GM15510 (cell line): ENCODE measurements around the gene CNKSR3.

ENCODE experiments used
- POLR2A ChIP-seq: IDR thresholded peaks from 3 replicates; pipeline ENCODE4 v1.6.1; 2011; ENCODE audit warnings: borderline replicate concordance; ENCODE audit not compliant: insufficient read length; ENCODE audit errors: extremely low read depth

CNKSR3 gene

DNA sequence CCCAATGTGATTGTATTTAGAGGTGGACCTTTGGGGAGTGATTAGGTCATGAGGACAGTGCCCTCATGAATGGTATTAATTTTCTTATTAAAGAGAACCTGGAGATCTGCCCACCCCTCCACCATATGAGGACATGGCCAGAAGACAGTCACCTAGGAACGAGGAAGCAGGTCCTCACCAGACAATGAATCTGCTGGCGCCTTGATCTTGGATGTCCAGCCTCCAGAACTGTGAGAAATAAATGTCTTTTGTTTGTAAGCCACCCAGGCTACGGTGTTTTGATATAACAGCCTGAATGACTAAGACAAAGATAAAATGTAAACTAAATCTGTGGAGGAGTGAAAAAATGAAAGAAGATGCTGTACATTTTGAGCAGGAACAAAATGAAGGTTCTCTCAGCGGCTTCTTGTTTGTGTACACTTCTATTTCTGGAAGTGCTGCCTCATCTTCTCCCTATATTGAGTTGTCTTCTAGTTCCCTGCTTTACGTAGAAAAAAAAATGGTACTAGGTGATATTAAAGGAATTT lies 152.4 kb downstream of the CNKSR3 start:
- TF ChIP-seq POLR2A: no peak

DNA sequence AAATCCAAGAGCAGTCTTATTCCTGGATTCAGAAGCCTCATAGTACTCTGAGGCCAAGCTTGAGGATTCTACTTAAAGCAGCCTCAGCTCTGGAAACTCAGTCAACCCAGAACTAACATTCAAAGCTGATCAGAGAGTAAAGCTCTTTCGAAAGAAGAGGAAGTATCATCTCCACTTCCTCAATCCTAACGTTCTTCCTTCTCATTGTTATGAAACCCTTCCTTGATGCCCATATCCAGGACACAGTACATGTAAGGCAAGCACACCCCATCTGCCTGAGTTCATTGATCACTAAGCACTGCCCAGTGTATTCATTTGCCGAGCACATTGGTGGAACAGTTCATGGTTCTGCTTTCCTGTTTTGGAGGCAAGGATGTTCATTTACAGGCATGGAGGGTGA lies 153.8 kb downstream of the CNKSR3 start, which contains the start of gene IPCEF1:
TSS of gene IPCEF1 (minus strand) at position 114 of the 400 bp plus-strand sequence. CDS start 90,856 bp downstream, outside the sequence.
- TF ChIP-seq POLR2A: no peak

DNA sequence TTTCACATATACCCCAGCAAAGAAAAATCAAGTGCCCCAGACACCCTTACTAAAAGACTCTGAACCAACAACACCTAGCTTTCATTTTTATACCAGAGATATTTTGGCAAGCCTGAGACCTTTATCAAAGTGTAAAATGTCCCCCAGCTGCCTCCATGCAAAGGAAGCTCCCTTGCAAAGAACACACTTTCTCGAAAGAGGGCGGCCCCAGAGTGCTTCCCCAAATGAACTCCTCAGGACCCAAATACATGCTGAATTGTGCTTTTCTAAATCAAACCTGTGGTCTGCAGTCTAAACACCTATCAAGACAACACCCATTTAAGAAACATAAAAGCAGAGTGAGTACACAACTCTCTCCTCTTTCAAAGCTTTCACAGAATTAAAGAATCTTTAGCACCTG lies 154.4 kb downstream of the CNKSR3 start:
- TF ChIP-seq POLR2A: no peak

DNA sequence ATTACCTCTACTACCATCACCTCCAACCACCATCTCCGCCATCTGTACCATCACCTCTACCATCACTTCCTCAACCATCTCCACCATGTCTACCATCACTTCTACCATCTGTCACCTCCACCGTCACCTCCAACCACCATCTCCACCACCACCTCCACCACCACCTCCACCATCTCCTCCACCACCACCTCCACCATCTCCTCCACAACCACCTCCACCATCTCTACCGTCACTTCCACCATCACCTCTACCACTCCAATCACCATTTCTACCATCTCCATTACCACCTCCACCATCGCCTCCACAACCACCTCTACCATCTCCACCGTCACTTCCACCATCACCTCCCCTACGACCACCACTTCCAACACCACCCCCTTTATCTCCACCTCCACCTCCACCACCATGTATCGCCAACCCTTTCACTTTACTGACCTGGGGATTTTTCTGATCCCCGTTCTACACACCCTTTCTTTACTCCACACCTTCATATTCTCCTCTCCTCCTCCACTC lies 156.2 kb downstream of the CNKSR3 start:
- no peak for TF ChIP-seq POLR2A

DNA sequence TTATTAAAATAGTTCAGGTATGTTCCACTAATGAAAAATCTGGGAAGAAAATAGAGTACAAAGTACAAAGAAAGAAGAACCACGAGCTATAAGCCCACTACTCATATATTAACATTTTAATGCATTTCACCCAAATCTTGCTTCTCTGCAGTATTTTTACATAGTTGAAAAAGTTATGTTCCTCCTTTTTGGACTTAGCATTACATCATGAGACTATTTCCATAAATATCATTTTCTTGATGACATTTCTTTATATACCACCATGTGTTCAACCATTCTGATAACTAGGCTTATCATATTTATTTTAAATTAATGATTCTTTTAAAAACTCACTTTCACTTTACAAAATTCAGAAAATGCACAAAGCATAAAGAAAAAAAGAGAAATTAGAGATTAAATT lies 156.9 kb downstream of the CNKSR3 start:
- TF ChIP-seq POLR2A: no peak

DNA sequence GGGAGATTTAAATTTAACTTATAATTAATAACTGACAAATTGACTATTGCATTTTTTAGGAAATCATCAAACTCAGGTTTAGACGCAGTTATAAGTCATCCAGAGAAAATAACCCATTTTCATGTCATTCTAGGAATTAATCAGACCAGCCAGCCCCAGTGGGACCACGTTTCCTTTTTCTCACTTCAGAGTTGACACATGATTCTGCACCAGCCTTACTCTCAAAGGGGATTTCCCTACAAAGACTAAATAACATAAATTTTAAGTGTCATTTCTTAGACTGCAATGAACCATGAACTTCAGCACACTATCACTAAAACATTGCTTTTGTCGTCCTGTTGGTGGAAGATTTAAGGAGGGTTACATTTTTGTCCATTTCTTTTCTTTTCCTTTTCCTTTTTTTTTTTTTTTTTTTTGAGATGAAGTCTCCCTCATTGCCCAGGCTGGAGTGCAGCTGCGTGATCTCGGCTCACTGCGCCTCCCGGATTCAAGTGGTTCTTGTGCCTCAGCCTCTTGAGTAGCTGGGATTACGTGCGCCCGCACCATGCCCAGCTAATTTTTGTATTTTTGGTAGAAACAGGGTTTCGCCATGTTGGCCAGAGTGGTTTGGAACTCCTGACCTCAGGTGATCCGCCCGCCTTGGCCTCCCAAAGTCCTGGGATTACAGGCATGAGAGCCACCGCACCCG lies 157.4 kb downstream of the CNKSR3 start:
- TF ChIP-seq POLR2A: no peak

DNA sequence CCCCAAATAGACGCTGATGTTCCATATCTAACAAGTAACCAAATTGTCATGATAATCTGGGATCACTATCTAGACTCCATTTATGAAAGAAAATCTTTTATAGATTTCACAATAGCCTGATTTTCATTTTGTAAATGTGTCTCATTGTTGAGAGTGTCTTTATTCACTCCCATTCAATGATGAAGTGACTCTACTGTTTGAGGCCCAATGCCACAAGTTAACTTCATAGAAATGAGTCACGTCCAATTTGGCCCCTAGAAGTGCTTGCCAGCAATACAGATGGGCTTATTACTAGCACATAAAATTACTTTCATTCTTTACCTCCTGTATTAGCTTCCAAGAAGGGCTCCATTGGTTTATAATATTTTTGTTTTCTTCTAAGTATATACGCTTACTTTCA lies 160.2 kb downstream of the CNKSR3 start:
- no peak for TF ChIP-seq POLR2A

DNA sequence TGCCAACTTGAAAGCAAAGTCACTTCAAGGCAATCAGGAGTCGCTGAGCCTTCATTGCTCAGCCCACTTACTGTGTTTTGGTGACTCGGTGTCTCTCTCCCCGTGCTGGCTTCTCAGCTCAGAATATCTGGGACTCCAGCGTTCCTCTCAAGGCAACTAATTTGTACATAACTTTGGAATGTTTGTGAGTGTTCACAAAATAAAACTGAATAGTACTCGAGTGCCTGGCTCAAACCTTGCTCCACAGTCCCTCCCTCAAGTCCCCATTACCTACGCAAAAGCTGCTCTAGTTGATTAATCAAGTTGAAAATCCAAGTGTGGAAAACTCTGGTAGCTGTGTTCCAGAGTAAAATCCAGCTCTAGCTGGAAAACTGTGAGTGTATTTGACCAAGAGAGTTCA lies 162.5 kb downstream of the CNKSR3 start:
- no peak for TF ChIP-seq POLR2A

DNA sequence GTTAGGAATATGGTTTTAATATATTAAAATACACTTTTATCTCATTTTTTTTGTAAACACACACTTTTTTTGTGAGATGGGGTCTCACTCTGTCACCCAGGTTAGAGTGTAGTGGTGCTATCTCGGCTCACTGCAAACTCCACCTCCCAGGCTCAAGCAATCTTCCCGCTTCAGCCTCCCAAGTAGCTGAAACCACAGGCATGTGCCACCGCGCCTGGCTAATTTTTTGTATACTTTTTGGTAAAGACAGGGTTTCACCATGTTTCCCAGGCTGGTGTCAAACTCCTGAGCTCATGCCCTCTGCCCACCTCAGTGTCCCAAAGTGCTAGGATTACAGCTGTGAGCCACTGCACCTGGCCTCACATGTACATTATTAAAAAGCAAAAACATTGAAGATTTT lies 164.7 kb downstream of the CNKSR3 start:
- TF ChIP-seq POLR2A: no peak

DNA sequence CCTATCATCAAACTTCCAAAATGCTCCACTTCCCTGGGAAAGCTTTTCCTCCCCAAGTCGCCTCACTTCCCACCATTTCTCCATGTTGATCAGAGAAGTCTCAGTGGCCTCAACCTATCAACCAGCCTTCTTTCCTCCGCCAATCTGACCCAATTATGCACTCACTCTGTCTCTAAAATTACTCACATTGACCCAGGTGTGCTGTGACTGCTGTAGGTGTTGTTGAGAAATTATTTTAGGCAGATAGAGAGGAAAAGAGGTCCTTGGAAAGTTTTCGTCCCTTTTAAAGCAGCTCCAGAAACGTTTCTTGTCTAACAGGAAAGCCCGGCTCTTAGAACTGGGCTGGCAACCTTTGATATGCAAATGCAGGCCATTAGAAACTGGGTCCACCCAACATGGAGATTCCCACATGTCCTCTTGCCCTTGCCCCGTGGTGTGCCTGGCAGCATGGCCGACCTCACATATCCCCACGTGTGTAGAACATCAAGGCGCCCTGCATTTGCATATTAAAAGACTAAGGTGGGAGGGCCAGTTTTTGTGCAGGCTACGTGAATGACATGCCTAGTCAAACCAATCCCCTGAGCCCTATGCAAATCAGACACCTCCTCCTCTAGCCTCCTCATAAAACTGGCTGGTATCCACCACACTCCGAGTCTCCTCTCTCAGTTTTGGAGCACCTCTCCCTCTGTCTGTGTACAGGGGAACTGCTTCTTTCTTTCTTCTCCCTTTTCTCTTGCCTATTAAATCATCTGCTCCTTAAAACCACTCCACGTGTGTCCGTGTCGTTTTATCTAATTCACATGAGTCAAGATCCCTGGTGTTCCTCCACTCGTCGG lies 166.8 kb downstream of the CNKSR3 start:
- no peak for TF ChIP-seq POLR2A

DNA sequence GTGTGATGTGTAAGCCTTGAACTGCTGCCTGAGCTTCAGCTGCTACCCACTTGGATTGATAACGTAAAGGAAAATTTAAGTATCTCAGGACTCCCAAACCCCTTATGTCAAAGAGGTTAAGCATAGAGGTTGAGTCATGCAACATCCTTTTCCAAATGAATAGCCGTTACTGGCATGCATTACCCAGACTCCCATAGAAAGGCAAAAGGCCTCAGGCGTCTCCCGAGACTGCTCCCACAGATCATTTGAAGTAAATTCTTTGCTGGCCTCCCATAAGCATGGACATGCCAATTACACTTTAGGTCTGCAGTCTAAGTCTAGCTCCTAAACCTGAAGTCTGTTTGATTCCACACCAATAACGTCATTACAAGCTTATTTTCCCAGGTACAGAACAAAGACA lies 168.6 kb downstream of the CNKSR3 start:
- no peak for TF ChIP-seq POLR2A

DNA sequence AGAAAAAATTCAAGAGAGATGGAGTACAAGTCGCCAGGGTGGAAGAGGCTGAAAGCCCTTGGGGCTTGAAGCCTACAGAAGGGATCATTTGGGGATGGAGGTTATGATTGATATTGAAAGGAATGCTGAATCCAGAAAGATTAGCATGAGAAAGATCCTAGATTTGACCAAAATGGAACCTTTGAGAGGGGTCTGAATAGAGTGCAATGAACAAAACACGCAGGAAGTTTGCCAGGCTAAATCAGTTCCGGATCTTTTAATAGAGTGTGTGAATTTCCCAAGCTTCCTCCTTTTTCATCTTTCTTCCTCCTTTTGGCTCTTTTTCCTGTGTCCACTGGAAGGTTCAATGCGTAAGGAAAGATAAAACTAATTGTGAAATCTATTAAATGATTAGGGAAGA lies 169.1 kb downstream of the CNKSR3 start:
- no peak for TF ChIP-seq POLR2A
